Articular chondrocyte of knee joint (primary cell): ENCODE measurements around the gene ARHGAP42. TPM values are rescaled to one million over a fixed set of nuclear protein-coding genes. Genes with fewer than 3 reads are reported as not detected.

Source experiments
- small RNA-seq: library from RNA; depleted of rRNA; stranded (forward); fragments of <200 nt; gene quantifications from one replicate; pipeline ENCODE3, GENCODE V24; 2012
- total RNA-seq: library from RNA; depleted of rRNA; stranded (reverse); fragments of >200 nt; gene quantifications from 2 replicates; pipeline ENCODE4 v1.2.3, GENCODE V29; 2012

The ARHGAP42 gene
- 23.2 and 25.5 TPM in 2 replicates for total RNA-seq

GRCh38 chr11:100687054-100687629 lies at the start of gene ARHGAP42:
Gene ARHGAP42, plus strand, starts transcription at chr11:100687288. Its CDS starts 391 bp downstream, at chr11:100687679.

Small RNA genes within 50 kb of the gene (small RNA-seq; reads per million reads assigned to genes)
- gene RN7SL222P = not detected
